NCI-H510A (cell line): Measurements from ENCODE around the gene BCAS3.
"Not testable (repeated sequence)": the region's sequence is repeated elsewhere in the genome, so short reads cannot be mapped to it uniquely, and the experiment has no call there.

Source experiments
- DNase-seq: peaks from one replicate; lab custom pipeline; 2025; lab: John Stamatoyannopoulos, UW

The BCAS3 gene

GRCh38 chr17:60677308-60678117 lies at the start of gene BCAS3:
Gene BCAS3, plus strand, starts transcription at chr17:60677851.
- peak; percentile 98 for DNase-seq

DNA sequence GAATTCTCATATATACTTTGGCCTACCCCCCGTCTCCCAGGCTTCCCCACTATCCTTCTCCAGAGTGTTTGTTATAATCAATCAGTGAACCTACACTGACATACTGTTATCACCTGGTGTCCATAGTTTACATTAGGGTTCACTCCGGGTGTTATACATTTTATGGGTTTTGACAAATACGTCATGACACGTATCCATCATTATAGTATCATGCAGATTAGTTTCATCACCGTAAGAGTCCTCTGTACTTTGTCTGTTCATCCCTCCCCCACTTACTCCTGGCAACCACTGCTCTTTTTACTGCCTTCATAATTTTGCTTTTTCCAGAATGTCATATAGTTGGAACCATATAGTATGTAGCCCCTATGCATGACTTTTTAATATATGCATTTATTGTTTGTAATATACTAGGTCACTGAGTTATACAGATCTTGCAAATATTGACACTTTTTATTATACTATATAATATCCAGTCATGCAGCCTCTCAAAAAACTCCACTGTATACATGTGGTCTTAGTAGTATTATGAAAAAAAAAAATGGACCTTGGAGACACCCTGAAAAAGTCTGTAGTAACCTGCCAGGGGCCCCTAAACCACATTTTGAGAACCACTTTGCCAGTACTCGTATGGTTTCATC lies 49.3 kb upstream of the BCAS3 start:
- no peak for DNase-seq

DNA sequence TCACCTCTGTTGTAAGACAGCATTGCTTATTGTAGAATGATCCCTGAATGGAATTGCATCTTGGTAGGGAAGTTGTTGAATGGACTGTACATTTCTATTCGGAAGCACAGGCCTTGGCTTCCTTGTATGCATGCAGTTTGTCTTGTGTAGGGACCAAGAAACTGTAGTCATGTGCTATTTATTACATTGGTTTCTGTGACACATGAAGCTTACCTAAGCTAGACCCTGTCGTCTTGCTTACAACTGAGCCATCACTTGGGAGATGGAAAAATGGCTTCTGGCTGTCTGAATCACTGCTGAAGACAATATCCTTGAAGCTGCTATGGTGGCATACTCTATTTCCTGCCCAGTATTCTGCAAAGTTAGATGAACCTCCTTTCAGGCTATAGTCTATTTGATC lies 48.5 kb upstream of the BCAS3 start:
- no peak for DNase-seq

- no peak for DNase-seq
Measured at GRCh38 chr17:60630352-60630751, 47.3 kb upstream of the BCAS3 start.

DNA sequence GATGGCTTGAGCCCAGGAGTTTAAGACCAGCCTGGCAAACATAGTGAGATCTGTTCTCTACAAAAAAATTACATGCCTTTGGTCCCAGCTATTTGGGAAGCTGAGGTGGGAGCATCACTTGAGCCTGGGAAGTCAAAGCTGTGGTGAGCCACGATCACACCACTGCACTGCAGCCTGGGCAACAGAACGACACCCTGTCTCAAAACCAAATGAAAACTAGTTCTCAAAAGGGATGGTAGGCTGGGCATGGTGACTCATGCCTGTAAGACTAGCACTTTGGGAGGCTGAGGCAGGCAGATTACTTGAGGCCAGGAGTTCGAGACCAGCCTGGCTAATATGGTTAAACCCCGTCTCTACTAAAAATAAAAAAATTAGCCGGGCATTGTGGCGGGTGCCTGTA lies 46.5 kb upstream of the BCAS3 start:
- DNase-seq = no peak

- DNase-seq = no peak
Measured at GRCh38 chr17:60637683-60638082, 40.0 kb upstream of the BCAS3 start.

DNA sequence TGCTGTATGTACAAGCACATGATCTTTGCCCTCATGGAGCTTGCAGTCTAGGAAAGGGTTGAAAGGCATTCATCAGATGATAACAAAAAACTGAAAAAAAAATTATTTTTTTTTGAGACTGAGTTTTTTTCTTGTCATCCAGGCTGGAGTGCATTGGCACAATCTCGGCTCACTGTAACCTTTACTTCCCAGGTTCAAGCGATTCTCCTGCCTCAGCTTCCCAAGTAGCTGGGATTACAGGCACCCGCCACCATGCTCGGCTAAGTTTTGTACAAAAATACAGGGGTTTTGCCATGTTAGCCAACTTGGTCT lies 38.7 kb upstream of the BCAS3 start:
- DNase-seq = no peak

- DNase-seq = no peak
Measured at GRCh38 chr17:60640503-60640902, 37.1 kb upstream of the BCAS3 start.

GRCh38 chr17:60641126-60641525 lies 36.5 kb upstream of the BCAS3 start:
- DNase-seq = no peak

DNA sequence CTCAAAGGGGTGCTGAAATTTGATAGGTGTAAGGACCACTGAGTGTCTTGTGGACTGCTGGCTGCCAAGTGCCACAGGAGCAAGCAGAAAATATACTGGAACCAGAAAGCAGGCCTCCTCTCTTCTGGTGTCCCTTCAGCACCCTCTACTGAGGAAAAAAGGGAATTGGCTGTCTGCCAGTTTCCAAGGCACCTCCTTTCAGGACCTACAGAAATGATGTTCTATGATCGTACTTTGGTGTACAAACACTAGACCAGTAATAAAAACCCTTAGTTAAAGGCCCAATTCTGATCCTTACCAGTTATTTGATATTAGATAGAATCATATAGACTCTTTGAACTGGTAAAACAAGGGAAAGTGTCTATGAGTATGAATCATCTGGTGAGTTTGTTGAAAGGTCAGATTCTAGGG lies 35.8 kb upstream of the BCAS3 start:
- DNase-seq = peak; percentile 68

DNA sequence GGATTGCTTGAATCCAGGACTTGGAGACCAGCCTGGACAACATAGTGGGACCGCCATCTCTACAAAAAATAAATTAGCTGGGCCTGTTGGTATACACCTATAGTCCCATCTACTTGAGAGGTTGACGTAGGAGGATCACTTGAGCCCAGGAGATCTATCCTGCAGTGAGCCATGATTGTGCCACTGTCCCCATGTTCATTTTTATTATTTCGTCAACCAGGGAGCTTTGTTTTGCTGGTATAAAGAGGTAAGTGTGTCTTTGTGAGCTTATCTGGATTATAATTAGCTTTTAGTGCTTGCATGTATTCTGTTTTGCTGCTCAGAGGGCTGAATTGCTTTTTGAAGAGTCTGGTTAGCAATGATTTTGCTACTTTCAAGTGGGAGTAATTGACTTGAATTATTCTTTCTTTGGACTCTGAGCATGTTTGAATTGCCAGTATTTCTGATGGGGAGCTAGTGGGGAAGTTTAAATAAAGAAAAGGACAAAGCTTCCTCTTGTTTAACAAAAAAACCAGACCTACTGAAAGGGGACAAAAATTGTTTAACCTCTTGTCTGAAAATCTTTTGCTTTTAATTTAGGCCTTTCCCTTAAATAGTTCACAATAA lies 31.6 kb upstream of the BCAS3 start:
- no peak for DNase-seq

DNA sequence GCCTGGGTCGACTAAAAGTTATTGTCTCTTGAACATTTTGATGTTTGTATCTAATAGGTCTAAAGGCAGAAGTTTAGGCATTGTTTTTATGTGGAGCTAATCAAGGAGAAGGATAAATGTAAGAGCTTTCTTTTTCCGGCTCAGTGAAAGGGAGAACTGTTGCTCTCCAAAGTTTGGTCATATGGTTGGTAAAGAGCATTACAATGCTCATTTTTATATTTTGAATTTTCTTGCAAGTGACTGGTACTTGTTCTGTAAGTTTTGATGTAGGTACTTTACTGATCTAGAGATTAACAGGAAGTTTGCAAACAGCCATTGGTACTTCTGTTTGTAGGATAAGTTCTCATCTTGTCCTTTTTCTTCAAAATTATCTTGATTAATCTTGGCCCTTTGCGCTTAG lies 30.9 kb upstream of the BCAS3 start:
- no peak for DNase-seq

DNA sequence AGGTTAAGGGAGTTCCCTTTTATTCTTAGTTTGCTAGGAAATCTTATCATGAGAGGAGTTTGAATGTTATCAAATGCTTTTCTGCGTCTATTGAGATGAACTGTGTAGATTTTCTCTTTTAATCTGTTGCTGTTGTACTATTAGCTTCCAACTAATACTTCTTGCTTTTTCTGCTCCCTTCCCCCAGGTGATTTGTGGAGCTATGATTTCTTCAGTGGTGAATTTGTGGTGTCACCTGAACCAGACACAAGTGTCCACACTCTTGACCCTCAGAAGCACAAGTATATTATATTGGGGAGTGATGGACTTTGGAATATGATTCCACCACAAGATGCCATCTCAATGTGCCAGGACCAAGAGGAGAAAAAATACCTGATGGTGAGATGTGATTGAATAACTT lies 29.9 kb upstream of the BCAS3 start:
- no peak for DNase-seq

DNA sequence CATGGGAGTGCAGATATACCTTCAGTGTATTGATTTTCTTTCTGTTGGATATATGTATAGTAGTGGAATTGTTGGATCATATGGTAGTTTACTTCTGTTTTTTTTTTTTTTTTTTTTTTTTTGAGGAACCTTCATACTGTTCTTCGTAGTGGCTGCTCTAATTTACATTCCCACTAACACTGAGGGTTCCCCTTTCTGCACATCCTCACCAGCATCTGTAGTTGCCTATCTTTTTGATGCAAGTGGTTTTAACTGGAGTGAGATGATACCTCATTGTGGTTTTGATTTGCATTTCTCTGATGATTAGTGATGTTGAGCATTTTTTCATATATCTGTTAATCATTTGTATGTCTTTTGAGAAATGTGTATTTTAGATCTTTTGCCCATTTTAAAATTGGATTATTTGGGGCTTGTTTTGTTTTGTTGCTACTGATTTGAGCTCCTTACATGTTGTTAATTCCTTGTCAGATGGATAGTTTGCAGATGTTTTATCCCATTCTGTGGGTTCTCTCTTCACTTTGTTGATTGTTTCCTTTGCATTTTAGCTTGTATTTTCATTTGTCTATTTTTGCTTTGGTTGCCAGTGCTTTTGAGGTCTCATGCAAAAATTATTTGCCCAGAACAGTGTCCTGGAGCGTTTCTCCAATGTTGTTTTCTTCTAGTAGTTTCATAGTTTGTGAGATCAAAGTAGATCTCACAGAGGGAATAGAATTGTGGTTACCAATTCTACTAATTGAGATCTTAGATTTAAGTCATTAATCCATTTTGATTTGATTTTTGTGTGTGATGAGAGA lies 25.0 kb upstream of the BCAS3 start:
- DNase-seq = no peak

DNA sequence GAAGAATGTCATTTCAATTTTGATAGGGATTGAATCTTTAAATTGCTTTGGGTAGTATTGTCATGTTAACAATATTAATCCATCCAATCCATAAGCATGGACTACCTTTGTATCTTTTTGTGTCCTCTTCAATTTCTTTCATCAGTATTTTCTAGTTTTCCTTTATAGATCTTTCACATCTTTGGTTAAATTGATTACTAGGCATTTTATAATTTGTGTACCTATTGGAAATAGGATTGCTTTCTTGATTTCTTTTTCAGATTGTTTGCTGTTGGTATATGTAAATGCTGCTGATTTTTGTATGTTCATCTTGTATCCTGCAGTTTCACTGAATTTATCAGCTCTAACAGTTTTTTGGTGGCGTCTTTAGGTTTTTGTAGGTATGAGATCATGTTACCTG lies 24.1 kb upstream of the BCAS3 start:
- DNase-seq = no peak

- DNase-seq = no peak
Measured at GRCh38 chr17:60656499-60656898, 21.2 kb upstream of the BCAS3 start.

DNA sequence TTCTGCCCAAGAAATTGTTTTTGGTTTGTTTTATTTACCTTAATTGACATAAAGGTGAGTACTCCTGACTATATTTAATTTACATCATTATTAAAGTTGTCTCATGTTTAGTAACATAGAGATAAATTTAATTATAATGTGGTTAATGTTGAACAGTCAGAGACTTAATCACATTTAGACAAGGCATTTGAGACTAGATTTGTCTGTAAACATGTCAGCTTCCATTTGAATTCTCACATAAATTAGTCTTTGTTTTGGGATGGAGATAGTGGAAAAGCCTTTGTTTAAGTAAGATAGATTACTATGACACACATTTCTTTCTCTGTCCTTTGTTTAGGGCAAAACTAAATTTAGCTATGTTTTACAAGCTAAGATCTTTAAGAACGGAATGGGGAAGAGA lies 18.5 kb upstream of the BCAS3 start:
- DNase-seq = no peak

- DNase-seq = no peak
Measured at GRCh38 chr17:60661489-60661888, 16.2 kb upstream of the BCAS3 start.

- DNase-seq = no peak
Measured at GRCh38 chr17:60664022-60664421, 13.6 kb upstream of the BCAS3 start.

GRCh38 chr17:60665602-60666001 lies 12.0 kb upstream of the BCAS3 start:
- no peak for DNase-seq

DNA sequence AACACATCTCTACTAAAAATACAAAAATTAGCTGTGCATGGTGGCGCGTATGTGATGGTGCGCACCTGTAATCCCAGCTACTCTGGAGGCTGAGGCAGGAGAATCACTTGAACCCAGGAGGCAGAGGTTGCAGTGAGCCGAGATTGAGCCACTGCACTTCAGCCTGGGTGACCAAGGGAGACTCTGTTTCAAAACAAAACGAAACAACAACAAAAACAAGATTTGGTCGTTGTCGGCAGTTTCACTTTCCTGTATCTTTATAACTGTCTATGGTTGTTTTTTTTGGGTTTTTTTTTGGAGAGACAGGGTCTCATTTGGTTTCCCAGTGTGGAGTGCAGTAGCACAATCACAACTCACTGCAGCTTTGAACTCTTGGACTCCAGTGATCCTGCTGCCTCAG lies 8.9 kb upstream of the BCAS3 start:
- DNase-seq = not testable (repeated sequence)

- no peak for DNase-seq
Measured at GRCh38 chr17:60671482-60671881, 6.2 kb upstream of the BCAS3 start.

DNA sequence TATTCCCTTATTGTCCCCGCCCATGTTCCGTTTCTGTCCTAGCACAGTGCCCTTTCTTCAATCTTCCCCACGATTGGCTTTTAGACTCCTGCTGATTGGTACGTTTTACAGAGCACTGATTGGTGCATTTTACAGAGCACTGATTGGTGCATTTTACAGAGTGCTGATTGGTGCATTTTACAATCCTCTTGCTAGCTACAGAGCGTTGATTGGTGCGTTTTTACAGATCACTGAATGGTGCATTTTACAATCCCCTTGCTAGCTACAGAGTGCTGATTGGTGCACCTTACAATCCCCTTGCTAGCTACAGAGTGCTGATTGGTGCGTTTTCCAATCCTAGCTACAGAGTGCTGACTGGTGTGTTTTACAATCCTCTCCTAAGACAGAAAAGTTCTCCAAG lies 3.0 kb upstream of the BCAS3 start:
- DNase-seq = not testable (repeated sequence)
